Activated naive CD4-positive, alpha-beta T cell treated with anti-CD3 and anti-CD28 coated beads, Interleukin-2, amount 50 U/mL, for 72 hours (primary cell): ENCODE measurements around the gene SLC12A9. TPM values are rescaled to one million over a fixed set of nuclear protein-coding genes. Genes with fewer than 3 reads are reported as not detected.

Experiments used
- ATAC-seq, 2 donors: fragments of 150-1000 bp; cut with Tn5 transposase; 2 replicates each; pipeline ENCODE4 v1.10.0; 2021; ENCODE audit warnings: mild to moderate bottlenecking in 2 of 2, moderate library complexity in 2 of 2
- DNase-seq, 2 donors: peaks; one replicate each; pipeline ENCODE4 v3.0.0; 2021 to 2022; ENCODE audit warnings: low spot score in 2 of 2
- H3K27ac Mint-ChIP-seq, 2 donors: one replicate each; pipeline ENCODE4 v1.8.0; 2022; ENCODE audit warnings: mild to moderate bottlenecking in 2 of 2, mixed read lengths in 2 of 2
- H3K36me3 Mint-ChIP-seq, 2 donors: one replicate each; pipeline ENCODE4 v1.8.0; 2022; ENCODE audit warnings: mixed read lengths in 2 of 2
- H3K9me3 Mint-ChIP-seq, 2 donors: one replicate each; pipeline ENCODE4 v1.8.0; 2022; ENCODE audit warnings: mixed read lengths in 2 of 2
- total RNA-seq, 2 donors: library from RNA; stranded (reverse); gene quantifications; one replicate each; pipeline ENCODE4 v1.2.3, GENCODE V29; 2022

SLC12A9 gene
- total RNA-seq, 2 donors from 2014 or later, result 16.7 to 27.7 TPM

- peaks cover 12 to 55% of the 10 kb centered on the region in 2 donors for H3K36me3 Mint-ChIP-seq
- ATAC-seq (no peak), DNase-seq (no peak)
- no peaks in the 10 kb centered on the region for H3K9me3 Mint-ChIP-seq
- H3K27ac Mint-ChIP-seq, result peak overlapping the region; percentile 73 to 97
Measured at GRCh38 chr7:100886936-100887515, 34.5 kb downstream of the SLC12A9 start.

- ATAC-seq (peak in 1 of 2 donors; percentile 14), DNase-seq (no peak)
- Mint-ChIP-seq H3K9me3 (no peaks in the 10 kb centered on the region), H3K27ac (peak overlapping the region; percentile 73 to 97), H3K36me3 (peaks cover 12 to 51% of the 10 kb centered on the region in 2 donors)
Measured at GRCh38 chr7:100887516-100888290, 35.2 kb downstream of the SLC12A9 start.

GRCh38 chr7:100888291-100888987 lies 35.9 kb downstream of the SLC12A9 start:
- DNase-seq (no peak), ATAC-seq (no peak)
- Mint-ChIP-seq H3K36me3 (peaks cover 12 to 45% of the 10 kb centered on the region in 2 donors), H3K9me3 (no peaks in the 10 kb centered on the region), H3K27ac (peak overlapping the region; percentile 52 to 73)

- ATAC-seq (peak; percentile 54 to 70), DNase-seq (no peak)
- Mint-ChIP-seq H3K36me3 (peaks cover 12 to 38% of the 10 kb centered on the region in 2 donors), H3K27ac (peak within 1 kb of the TSS; percentile 51 to 65), H3K9me3 (no peaks in the 10 kb centered on the region)
Measured at GRCh38 chr7:100888988-100889750, 36.7 kb downstream of the SLC12A9 start, which contains the start of gene UFSP1. Gene UFSP1, minus strand, starts transcription at chr7:100889715. Its CDS starts 444 bp downstream, at chr7:100889271.

- no peaks in the 10 kb centered on the region for H3K9me3 Mint-ChIP-seq
- H3K27ac Mint-ChIP-seq, result peak overlapping the region; percentile 51 to 65
- DNase-seq (no peak), ATAC-seq (no peak)
- H3K36me3 Mint-ChIP-seq, result peaks cover 12 to 26% of the 10 kb centered on the region in 2 donors
Measured at GRCh38 chr7:100890653-100891567, 38.4 kb downstream of the SLC12A9 start.

DNA sequence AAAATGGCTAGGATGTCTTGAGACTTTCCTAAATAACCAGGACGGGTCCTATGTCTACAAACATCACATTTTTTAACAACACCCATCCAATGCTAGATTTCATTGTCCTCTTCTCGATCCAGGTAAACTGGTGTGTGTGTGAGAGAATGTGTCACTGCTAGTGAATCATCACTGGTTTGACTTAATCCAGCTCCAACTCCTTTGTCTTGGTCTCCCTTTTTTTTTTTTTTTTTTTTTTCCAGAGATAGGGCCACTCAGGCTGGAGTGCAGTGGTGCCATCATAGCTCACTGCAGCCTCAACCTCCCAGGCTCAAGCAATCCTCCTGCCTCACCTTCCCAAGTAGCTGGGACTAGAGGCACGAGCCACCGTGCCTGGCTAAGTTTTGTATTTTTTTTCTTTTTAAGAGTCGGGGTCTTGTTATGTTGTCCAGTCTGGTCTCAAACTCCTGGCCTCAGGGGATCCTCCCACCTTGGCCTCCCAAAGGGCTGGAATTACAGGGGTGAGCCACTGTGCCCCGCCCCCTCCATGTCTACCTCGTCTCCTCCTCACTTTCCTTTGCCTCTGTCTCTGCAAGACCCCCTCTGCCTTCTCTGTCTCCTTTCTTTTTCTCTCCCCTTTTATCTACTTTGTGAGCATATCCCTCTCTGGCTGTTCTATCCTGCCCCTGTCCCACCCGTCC lies 39.2 kb downstream of the SLC12A9 start:
- DNase-seq, result no peak
- Mint-ChIP-seq H3K27ac (peak overlapping the region in 1 of 2 donors; percentile 39), H3K9me3 (no peaks in the 10 kb centered on the region), H3K36me3 (peaks cover 12 to 23% of the 10 kb centered on the region in 2 donors)
- ATAC-seq, result no peak

GRCh38 chr7:100892364-100893317 lies 40.1 kb downstream of the SLC12A9 start:
- ATAC-seq, result no peak
- peaks cover 4 to 14% of the 10 kb centered on the region in 2 donors for H3K36me3 Mint-ChIP-seq
- H3K9me3 Mint-ChIP-seq, result no peaks in the 10 kb centered on the region
- no peak overlapping the region for H3K27ac Mint-ChIP-seq
- DNase-seq, result no peak

- DNase-seq, result no peak
- no peaks in the 10 kb centered on the region for H3K9me3 Mint-ChIP-seq
- no peak overlapping the region for H3K27ac Mint-ChIP-seq
- no peak for ATAC-seq
- peaks cover 0 to 6% of the 10 kb centered on the region in 2 donors for H3K36me3 Mint-ChIP-seq
Measured at GRCh38 chr7:100893318-100893895, 40.9 kb downstream of the SLC12A9 start.

GRCh38 chr7:100893910-100894721 lies 41.6 kb downstream of the SLC12A9 start:
- Mint-ChIP-seq H3K36me3 (peaks cover 0 to 6% of the 10 kb centered on the region in 2 donors), H3K27ac (no peak overlapping the region), H3K9me3 (no peaks in the 10 kb centered on the region)
- ATAC-seq (no peak), DNase-seq (no peak)

GRCh38 chr7:100894860-100895700 lies 42.6 kb downstream of the SLC12A9 start:
- Mint-ChIP-seq H3K36me3 (peaks cover 0 to 6% of the 10 kb centered on the region in 2 donors), H3K9me3 (no peaks in the 10 kb centered on the region), H3K27ac (no peak overlapping the region)
- DNase-seq, result peak in 1 of 2 donors; percentile 78
- ATAC-seq, result peak in 1 of 2 donors; percentile 23

GRCh38 chr7:100895701-100895955 lies 43.1 kb downstream of the SLC12A9 start, which contains the start of gene ACHE:
Gene ACHE, minus strand, starts transcription at chr7:100895888. Its CDS starts 1,656 bp downstream, at chr7:100894232.
- ATAC-seq (peak in 1 of 2 donors; percentile 26), DNase-seq (no peak)
- peaks cover 0 to 6% of the 10 kb centered on the region in 2 donors for H3K36me3 Mint-ChIP-seq
- no peak within 1 kb of the TSS for H3K27ac Mint-ChIP-seq
- no peaks in the 10 kb centered on the region for H3K9me3 Mint-ChIP-seq

GRCh38 chr7:100895956-100896731 lies 43.6 kb downstream of the SLC12A9 start:
- Mint-ChIP-seq H3K9me3 (no peaks in the 10 kb centered on the region), H3K36me3 (peaks cover 0 to 6% of the 10 kb centered on the region in 2 donors), H3K27ac (no peak overlapping the region)
- ATAC-seq (peak in 1 of 2 donors; percentile 11), DNase-seq (no peak)
